ENCODE data around the gene STARD13. TPM values are rescaled to one million over a fixed set of nuclear protein-coding genes. Genes with fewer than 3 reads are reported as not detected.

Gene STARD13
- total RNA-seq, 1 donor from 2014 or later, result 55.6 TPM

DNA sequence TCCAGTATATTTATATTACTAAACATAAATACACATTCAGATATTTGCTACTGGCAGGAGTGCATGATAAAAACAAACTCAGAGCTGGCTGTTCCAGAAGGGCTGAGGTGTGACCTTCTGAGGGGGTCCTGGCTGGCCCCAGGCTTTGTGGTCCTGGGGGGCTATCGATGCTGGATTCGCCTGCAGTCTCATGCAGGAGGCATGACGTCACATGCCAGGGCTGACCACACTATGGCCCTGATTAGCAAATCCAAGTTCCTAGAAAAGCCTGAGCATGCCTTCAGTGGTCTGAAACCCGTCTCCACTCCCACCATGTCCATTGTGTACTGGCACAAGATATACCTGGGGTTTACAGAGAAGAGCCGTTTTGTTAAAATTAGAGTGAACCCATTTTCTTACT lies 171.4 kb downstream of the STARD13 start:
- DNase-seq (ENCODE audit: low spot score), result no peak

DNA sequence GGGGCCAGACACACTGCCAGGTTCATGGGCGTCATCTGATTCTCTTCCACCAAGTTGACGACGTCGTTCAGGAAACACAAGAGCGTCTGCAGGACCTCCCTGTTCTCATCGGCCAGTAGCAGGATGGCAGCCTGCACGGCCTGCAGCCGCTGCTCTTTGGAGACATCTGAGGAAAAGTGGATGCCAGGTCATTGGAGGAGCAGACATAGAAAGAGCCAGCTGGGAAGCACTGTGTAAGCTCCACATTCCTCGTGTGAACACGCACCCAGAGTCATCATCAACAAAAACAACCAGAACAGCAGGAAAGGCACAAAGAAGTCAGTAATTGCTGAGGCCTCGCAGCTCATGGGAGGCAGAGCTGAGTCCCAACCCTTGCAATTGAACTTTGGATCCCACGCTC lies 172.8 kb downstream of the STARD13 start:
- no peak for DNase-seq (ENCODE audit: low spot score)

DNA sequence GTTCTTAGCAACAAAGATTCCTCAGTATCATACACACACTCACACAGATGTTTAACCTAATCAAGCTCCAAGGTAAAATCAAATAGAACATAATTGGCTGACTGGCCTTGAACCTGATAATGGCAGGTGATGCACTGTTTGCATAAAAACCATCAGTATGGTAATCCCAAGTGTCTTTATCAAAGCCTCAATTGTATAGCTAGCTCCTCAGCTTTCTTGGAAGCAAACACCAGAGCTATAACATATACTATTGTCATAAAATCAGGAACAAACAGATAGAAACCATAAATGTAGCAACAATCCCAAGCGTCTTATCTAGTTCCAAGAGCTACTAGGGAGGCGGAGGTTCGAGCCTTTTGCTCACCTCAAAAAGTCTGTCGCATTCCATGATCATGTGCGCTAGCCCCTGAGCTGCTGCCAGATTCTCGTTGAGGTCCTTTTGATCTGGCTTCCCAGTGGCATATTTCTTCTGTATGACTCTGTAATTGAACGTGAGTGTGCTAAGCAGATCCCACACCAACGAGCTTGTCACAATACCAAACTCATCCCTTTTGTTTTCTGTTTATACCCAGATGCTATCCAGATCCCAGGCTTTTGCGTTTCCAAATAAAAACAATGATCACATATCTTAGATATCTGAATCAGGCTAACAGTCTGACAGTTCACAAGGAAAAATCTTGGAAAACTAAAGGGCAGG lies 174.0 kb downstream of the STARD13 start:
- DNase-seq (ENCODE audit: low spot score), result no peak

DNA sequence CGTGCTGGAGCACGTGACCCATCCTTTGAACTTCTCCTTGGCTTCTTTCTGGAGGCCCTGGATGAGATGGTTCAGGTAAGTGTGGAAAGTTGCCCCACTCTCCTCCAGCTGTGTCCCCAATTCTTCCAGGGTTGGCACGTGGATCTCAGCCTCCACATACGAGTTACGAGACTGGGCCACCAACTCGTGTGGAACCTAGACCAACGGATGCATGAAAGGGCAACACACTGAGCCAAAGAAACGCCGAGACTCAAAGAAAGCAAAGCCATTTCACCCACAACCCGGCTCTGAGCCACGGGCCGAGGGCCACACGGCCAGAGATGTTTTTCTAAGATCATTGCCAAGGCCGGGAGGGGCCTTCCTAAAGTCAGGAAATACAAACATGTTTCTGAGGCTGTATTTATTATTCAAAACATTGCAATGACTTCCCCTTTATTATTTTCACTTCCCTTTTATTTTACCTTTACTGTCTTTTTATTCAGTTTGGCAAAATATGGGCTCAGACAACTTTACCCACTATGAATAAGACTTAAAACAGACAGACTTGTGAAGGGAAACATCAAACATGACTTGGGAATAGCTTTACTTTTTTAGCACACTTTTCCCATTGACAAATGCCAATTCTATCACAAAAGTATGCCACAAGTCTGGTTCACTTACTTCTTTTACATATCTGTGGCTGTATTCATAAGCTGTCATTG lies 174.7 kb downstream of the STARD13 start:
- no peak for DNase-seq (ENCODE audit: low spot score)

DNA sequence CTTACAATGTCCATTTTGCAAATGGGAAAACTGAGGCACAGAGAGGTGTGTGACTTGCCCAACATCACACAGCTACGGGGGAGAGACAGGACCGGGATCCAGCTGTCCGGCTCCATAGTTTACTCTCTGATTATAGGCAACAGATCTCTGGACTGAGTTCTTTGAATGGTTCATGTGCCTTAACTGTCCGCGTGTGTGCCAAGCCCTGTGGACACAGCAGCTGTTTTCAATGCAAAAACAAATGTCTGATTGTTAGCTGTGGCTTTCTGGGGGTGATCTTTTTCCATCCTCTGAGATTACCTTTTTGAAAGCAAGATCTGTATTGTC lies 175.2 kb downstream of the STARD13 start:
- DNase-seq (ENCODE audit: low spot score), result no peak

DNA sequence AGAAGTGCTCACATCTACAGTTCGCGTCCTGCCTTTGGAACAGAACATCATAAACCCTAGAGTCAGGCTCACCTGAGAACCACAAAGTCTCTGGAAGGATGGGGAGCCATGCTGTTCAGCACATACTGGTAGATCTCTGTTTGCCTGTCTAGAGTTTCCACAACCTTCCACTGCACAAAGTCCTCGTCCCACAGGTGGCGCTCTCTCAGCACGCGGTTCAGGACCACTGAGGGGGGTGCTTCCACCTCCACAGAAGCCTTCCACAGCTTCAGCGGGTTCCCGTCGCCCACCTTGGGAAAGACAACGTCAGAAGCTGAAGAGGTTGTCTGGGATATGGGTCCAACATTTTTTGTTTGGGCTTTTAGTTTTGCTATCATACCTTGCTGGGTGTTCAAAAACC lies 175.8 kb downstream of the STARD13 start:
- DNase-seq (ENCODE audit: low spot score), result no peak

DNA sequence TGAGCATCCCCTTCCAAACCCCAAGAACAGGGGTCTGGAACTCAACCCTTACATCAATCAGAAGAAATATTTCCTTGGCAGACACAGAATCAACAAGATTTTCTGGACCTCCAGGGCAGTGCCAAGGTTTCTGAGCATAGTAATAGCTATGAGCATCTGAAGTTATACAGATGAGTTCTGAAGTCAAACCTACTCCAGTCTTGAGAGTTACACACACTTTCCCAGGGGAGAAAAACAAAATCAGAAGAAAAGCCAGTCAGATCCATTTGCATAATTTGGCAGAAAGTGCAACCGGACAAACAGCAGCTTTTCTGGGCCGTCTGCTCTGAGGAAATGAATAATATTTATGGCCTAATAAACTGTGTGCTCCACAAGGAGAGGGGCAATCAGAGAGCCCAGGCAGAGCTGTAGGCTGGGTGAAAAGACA lies 176.3 kb downstream of the STARD13 start:
- no peak for DNase-seq (ENCODE audit: low spot score)

DNA sequence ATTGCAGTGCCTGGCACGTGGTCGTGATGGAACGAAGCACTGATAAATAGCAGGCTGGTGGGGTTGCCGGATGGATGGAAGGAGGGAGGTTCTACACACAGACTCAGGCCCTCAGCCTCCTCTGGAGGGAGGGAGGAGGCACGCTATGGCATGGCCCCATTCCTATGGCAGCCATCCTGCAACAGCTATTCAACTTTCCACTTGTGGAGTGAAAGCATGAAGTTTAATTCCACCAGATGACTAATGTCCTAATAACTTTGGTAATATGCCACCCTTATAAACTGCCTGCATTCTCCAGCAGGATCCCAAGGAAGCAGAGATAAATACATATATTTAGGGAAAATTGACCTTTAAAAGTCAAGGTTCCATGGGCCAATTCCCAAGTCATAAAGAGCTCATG lies 176.9 kb downstream of the STARD13 start:
- no peak for DNase-seq (ENCODE audit: low spot score)

DNA sequence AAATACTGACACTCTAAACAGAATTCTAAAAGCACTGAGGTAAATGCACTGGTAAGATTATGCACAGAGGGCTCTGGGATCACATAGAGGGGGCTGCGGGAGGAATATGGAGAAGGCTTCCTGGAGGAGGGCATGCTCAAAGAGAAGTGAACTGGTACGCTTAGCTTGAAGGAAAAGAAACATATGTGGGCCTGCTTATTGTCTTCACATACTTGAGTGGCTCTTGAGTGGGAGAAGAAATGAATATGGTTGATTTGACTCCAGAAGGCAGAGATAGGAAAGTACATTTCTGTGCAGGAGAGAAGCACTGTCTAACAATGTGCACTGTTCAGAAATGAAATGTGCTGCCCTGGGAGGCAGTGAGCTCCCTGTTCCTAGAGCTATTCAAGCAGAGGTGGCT lies 178.2 kb downstream of the STARD13 start:
- no peak for DNase-seq (ENCODE audit: low spot score)

DNA sequence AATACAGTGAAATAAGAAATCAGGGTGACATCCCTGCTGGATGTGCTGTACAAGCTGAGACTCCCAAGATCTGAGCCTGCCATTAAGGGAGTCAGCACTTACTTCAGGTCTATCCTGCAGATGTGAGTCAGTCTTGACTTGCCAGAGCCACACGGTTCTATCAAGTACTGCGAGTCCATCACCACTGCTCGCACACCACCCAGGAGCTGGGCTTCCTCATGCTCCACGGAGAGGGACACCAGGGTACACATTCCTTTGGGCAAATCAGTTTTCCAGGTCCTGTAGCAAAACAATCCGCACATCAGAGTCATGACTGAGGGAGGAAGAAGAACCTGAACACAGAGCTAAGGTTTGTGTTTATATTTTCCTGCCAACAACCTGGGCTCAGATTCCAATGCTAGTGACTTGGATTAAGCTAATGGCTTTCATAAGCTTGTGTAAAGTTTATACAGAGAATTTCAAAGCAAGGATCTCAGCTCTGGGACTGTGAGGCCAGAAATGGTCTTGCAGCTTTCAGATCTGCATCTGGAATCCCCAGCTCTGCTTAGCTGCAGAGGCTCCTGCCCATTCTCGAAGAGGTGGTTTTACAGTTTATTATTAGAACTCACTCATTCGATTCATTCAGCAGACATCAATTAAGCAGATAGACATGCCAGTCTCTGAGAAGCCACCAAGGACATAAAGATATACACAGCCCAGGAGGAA lies 178.7 kb downstream of the STARD13 start:
- peak; percentile 30 for DNase-seq (ENCODE audit: low spot score)

DNA sequence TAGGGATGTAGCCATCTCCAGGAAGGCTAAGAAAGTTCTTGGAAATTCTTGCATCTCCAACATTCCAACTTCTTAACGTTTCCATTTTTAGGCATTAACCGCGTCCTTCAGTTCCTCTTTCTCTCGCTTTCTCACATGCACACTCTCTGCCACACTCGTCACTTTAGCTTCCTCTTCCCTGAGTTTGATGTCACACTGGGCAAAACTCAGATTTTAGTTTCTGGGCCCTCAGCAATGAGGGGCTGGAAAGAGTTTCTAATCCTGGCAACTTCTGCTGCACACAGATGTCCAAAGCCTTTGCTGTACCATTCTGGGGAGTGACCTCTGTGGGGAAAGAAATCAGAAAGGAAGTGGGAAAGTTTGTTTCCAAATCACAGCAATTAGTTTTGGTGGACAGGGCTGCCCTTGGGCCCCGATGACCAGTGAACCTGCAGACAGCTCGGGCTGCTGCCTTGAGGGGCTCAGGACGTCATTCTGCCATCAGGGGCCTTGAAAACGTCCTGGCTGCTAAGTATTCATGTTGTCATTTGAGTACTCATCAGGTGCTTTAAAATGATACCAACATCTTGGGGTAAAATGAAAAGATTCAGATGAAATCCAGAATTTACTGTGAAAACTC lies 180.1 kb downstream of the STARD13 start:
- peak; percentile 31 for DNase-seq (ENCODE audit: low spot score)

DNA sequence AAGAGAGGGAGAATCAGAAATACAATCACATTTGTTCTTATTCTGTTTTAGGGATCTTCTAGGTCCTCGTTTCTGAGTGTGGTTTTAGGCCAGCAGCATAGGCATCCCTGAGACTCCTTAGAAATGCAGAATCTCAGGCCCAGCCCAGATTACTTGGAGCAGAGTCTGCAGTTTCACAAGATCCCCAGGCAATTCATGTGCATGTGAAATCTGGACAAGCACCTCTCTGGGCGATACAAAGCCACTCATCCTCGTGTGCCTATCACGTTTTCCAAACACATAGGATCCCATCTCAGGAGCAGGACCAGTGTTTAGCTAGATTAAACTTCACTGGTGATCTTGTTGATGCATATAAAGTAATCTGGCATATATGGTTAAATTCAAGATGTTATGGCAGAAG lies 182.1 kb downstream of the STARD13 start:
- DNase-seq (ENCODE audit: low spot score), result no peak

DNA sequence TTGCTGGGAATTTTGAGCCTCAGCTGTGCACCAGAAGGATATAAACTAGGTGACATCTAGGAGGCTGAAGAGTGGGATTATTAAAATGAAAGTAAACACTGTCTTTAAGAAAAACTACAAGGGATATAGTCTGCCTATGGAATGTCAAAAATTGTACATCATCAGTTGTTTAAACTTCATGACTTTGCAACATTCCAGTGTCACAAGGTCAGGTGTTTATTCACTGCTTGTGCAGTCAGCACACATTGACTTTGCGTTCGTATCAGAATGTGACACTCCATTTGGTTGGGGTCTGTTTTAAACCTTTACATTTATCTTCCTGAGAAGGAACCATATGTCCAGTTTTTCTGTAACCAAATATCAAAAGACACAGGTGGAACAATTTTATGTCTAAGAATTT lies 183.7 kb downstream of the STARD13 start:
- no peak for DNase-seq (ENCODE audit: low spot score)

DNA sequence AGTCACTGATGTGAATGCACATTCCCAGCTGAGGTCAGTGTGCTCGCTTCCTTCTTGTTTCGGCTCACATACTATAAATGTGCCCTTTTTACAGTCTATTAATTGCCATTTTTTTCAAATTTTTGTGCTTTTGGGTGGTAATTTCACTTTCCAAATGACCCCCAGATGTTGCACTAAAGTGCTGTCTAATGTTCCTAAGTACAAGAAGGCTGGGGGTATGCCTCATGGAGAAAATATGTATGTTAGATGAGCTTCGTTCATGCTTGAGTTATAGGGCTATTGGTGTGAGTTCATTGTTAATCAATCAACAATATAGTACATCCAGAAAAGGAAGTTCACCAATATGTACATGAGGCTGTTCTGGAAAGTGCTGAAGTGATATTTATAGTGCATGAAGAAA lies 184.7 kb downstream of the STARD13 start:
- no peak for DNase-seq (ENCODE audit: low spot score)

DNA sequence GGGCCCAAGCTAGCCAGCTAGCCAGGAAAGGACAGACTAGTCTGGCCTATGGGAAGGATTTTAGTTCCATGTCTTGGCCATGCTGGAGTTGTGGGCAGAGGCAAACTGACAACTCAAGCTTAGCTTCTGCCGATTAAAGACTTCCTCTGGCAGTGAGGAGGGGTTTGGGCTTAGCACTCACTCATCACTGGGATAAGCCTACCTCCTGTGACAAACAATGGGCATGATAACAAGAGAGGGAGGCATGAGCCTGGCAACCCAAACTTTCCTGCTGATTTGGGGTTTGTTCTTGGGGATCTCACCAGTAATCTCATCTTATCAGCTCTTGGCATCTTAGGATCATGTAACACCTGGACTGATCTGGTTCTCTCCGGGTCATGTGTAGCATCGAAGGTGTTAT lies 185.7 kb downstream of the STARD13 start:
- no peak for DNase-seq (ENCODE audit: low spot score)

DNA sequence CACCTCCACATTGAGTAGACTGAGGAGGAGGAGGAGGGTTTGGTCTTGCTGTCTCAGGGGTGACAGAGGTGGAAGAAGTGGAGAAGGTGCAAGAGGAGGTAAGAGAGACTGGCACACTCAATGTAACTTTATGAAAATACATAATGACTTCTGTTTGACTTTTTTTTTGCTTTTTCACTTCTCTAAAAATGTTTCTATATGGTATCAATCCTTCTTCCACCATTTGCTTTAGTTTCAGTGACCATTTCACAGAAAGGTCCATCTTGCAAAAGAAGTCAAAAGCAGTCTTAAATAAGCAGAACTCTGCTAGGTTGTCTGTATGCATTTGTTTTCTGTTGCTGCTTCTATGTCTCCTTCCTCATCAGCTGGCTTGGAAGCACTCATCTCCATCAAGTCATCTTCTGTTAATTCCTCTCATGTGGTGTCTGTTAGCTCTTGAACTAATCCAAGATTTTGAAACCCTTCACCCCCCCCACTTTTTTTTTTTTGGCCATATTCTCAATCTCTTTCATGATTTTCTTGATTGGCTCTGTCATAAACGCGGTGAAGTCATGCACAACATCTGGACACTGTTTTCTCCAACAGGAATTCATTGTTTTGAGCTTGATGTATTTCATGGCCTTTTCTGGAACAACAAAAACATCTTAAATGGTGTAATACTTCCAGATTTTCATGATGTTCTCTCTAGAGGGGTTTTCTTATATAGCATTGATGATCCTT lies 188.5 kb downstream of the STARD13 start:
- DNase-seq (ENCODE audit: low spot score), result no peak

DNA sequence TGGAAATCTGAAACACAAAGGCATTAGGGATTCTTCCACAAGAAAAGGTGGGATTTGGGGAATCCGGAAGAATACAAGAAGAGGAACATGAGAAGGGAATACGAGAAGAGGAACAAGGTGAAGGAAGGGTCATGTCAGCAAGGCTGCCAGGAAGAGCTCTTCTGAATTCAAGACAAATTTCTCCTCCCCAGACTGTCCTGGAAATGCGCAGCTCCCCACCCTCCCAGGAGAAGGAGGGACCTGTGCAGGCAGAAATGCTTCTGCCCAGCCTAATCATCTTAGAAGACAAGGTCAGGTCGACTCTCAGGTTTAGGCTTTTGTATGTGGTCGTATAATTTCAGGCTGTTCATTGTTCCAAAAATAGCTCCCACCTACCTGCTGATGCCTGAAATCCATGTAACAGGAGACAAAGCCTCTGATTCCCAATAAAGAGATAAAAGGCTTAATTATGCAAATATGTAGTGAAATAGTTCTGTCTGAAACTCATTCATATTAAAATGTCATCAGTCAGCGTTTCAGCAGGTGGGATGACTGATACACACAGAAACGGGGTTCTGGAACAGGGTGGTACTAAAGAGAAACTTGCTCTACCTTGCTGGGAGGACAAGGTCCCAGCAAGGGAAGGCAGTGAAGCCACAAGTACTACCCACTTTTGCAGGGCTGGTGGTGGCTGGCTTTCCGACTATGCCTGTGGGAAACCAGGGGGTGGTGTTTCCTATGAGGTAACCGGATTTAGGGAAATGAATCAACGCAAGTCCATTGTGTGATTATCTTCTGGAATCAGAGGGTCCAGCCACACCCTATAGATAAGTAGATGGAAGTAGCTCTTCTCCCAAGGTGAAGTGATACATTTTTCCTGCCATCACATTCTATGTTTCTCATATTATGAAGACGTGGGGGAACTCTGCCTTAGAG lies 193.2 kb downstream of the STARD13 start:
- DNase-seq (ENCODE audit: low spot score), result no peak

DNA sequence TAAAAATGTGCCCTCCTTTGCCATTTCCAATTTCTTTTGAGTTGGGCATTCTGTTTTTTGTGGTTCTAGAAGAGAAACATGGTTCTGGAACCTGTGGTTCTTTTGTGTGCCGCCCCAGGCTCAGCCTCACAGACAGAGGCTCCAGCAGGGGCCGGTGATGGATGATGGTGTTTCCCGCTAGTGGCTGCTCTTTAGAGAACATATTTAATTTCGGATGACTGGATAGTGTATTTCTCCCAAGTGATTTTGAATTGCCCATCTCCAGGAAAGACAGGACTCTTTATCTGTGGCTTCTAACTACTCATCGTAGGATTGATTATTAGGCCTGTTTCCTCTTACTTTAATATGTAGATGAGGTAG lies 194.2 kb downstream of the STARD13 start:
- DNase-seq (ENCODE audit: low spot score), result no peak

DNA sequence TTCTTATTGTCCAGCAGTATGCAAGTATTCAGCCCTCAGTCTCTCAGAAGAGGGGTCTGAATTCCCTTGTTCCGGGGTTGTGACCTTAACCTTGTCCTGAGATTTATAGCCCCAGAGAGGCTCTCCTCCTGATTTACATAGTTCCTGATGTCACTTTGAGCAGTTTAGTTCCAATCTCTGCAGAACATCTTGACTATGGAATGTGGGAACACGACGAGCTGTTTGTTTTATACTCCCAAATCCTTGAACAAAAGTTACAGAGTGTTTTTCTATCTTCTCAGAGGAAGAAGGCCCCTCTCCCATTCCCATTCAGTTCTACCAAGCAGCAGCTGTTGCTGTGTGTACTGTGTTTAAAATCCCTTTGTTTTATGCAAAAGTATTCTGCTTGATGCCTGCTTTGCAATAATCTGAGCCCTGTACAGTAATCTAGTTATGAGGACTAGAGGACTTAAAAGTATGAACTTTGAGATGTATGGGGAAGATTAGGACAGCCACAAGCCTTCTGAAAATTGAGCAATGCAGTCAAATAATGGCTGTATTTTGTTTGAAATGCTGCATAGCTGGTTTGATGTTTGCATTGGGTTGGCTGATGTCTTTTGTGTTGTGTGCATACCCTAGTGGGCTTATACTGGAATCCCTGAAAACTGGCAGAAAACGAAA lies 194.7 kb downstream of the STARD13 start:
- peak; percentile 34 for DNase-seq (ENCODE audit: low spot score)

DNA sequence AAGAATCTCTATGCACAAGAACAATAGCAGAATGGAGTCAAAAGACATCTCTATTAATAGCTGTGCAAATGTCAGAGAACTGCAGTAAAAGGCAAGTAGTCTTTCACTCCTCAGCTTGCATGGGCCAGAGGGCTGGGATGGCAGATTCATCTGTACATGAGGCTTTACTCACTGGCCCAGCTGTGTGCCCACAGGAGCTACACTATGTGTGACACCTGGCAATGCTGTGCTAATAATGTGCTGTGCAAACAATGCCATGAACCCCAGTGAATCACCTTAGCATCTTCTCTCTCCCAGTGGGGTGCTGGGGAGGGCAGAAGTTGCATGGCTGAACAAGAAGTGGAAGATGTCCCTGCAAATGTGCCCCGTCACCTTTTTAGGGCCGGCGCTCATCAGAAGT lies 196.2 kb downstream of the STARD13 start:
- DNase-seq (ENCODE audit: low spot score), result no peak

Measured in umbilical cord (tissue), 2 donors.